ENCODE data around the gene PLCB2. TPM values are rescaled to one million over a fixed set of nuclear protein-coding genes. Genes with fewer than 3 reads are reported as not detected.

PLCB2 gene
- total RNA-seq, 1 donor from 2014 or later, result 8.7 TPM

DNA sequence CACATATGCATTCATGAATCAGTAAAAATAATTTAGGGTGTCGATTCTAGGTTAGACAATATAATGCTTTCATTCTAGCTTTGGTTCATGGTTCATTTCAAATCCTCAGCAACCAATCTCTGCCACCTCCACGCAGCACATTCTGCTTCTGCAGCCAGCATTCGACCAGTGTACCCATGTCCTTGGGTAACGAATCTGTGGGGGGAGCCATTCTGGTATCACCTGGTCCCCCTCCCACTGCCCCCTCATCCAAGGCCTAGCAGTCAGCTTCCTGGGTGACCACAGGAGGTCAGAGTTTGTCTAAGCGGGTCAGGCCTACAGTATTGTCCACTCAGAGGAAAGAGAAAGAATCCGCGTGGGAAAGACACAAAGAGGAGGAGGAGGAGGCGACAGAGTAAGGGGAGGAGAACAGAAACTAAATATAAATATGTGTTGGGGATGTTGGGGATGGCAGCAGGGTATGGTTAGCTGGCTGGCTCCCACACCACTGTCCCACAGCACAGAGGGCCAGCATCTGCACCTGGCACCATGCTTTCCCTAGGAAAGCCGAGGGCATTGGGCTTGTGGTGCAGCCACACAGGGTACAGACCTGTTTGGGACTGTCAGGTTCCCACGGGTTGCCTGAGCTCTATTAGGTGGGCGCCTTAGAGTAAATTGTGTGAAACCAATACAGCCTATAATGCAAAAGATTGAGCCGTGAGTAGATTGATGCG lies 56.8 kb downstream of the PLCB2 start:
- DNase-seq, result no peak

DNA sequence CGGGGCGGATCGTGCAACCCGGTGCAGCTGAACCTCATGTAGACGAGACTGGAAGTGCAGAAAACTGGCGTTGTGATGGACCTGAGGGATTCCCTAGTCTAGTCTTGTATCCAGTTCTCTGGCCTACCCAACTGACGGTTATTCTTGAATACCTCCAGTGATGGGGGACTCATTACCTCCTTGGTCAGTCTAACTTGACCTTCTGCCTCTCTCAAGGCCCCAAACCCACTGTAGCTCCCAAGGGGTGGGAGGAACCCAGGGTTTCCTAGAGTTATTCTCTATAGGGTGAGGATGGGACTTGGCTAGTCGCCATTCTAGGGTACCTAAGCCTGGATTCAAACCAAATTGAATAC lies 57.5 kb downstream of the PLCB2 start:
- DNase-seq, result no peak

DNA sequence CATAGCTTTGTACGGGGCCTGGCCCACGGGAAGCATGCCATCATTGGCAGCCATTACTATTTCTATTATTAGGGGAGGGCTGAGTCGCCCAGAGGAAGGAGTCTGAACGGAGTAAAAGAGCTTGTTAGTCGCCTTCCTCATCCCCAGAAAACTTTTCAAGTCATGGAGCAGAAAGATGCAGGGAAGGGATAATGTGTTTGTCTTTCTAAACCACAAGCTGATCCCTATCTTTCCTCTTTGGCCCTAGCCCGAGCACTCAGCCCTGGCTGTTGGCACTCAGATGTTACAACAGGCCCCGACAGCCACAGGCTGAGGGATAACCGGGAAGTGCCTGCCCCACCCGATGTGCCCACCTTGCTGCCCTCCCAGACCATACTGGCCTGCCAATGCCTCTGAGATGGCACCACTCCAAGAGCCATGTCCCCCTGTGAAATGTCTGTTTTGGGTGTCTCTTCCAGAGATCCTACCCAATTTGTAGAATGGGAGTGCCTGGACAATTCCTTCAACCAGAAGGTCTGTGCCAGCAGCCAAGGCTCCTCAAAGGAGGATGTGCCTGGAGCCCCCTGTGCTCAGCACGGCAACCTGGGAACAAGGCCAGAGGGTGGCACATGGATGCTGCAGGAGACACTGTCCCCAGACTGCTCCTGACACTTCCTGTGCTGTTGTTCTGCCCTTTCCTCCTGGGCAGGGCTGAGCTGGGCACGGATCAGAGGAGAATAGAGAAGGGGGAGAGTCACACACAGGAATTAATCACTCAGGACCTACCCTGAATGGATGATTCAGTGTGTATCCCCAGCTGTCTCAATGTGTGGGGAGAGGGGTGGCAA lies 58.0 kb downstream of the PLCB2 start:
- no peak for DNase-seq

DNA sequence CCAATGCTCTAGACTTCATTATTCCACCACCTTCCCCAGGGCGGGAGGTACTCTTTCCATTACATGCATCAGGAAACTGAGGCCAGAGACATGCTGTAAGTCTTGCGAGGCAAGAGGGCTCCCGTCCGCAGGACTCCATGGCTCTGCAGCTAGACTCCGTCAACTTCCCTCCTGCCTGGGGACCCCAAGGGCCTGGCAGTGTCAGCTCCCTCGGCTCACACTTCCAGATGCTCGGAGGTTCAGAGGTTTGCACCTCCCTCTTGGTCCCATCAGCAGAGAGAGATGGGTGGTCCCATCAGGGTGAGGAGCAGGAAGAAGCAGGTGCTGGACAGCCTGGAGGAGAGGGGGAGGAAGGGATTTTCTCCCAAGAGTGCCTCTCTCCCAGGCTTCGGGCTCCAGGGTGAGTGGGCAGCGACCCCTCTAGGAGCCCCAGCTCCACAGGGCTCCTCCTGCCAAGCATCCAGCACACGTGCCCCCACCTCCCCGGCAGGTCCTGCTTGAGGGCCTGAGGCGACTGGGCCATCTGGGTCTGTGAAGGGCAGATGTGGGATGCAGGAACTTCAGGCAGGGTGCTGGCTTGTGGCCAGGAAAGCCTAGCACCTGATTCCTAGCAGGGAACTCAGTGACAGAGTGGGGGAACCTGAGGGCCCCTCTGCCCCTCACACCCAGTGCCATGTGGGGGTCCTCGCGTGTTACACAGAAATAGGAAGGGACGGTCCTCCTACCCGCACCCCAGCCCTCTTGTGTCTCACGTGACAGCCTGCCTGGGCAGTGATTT lies 59.5 kb downstream of the PLCB2 start:
- no peak for DNase-seq

DNA sequence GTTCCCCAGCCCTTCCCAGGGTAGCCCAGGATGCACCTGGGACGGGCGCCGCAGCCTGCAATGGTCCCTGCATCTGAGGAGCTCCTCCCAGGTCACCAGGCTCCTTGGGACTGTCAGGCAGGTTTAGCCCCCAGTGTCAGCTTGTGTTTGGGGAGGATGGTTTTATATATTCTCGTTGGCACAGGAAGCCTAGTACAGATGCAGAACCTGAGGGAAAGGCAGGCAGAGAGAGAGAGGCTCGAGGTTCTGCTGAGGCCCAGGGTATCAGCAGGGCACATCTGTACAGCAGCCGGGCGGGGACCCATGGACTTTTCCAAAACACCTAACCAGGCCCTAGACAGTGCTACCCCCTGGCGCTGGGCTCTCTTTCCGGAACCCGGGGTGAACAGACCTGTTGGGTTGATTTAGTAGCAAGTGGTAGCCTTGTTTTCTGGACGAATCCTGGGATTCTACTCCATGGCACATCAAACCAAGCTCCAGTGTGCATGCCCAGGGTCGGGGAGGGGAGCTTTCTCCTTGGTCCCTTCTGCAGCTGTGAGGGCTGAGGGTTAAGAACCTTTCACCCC lies 60.2 kb downstream of the PLCB2 start:
- no peak for DNase-seq

DNA sequence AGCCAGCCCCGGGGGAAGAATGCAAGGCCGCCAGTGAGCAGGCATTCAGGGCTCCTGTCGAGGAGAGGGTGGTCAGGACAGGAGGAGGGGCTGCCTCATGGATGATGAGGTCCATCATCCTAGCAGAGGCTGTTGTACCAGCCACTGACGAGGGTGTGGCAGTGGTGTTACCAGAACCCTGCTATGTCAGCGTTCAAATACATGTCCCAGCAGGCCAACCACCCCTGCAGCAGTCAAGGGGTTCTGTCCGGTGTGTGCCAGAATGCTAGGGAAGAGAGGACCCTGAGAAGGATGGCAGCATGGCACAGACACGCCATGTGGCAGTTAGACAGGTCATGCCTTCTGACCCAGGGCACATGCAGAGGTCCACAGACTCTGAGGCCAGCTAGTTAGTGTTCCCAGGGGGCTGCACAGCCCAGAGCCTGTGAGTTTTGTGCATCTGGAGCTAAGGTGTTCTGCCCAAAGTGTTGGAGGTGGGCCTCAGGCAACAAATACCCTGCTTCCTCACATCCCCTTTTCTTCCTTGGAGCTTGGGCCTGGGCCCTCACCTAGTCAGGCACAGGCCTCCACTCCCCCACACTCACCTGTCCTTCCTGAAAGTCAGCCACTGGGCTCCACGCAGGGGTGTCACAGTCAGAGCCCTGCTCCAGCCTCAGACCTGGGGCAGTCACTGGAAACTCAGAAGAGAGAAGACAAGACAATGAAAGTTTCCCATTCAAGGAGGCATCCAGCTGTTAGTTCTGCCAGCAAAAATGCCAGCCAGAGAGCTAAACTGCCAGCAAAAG lies 61.0 kb downstream of the PLCB2 start:
- DNase-seq, result no peak

- DNase-seq, result no peak
Observed at GRCh38 chr15:40245666-40246450, 61.9 kb downstream of the PLCB2 start.

- peak; percentile 53 for DNase-seq
Observed at GRCh38 chr15:40244961-40245523, 62.7 kb downstream of the PLCB2 start.

DNA sequence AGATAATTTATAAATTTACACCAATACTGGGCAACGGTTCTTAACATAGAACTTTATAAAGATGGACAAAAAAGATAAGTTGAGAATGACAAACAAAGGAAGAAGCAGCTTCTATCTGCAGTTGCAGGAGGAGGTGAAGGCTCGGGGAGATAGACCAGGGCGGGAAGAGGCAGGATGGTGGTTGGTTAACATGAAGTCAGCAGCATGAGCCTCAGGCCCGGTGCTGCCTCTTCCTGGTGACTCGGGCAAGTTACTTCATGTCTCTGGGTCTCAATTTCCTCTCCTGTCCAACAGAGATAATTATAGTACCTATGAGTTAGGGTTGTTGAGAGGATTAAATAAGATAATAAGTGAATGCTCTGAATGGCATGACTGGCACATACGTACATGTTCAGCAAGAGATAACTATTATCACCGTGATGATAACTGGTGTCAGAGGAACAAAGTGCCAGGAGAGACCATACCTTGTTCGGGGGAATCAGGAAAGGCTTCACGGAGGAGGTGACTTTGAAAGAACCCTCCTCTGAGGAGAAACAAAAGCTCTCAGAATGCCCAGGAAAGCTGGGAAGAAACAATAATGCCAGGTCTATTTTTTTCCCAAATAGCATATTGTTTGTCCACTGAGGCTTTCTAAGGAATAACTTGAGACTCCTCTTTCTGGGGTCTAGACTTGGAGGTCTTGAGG lies 64.5 kb downstream of the PLCB2 start:
- no peak for DNase-seq

GRCh38 chr15:40242601-40243000 lies 65.1 kb downstream of the PLCB2 start:
- DNase-seq, result no peak

- no peak for DNase-seq
Observed at GRCh38 chr15:40242213-40242599, 65.5 kb downstream of the PLCB2 start.

DNA sequence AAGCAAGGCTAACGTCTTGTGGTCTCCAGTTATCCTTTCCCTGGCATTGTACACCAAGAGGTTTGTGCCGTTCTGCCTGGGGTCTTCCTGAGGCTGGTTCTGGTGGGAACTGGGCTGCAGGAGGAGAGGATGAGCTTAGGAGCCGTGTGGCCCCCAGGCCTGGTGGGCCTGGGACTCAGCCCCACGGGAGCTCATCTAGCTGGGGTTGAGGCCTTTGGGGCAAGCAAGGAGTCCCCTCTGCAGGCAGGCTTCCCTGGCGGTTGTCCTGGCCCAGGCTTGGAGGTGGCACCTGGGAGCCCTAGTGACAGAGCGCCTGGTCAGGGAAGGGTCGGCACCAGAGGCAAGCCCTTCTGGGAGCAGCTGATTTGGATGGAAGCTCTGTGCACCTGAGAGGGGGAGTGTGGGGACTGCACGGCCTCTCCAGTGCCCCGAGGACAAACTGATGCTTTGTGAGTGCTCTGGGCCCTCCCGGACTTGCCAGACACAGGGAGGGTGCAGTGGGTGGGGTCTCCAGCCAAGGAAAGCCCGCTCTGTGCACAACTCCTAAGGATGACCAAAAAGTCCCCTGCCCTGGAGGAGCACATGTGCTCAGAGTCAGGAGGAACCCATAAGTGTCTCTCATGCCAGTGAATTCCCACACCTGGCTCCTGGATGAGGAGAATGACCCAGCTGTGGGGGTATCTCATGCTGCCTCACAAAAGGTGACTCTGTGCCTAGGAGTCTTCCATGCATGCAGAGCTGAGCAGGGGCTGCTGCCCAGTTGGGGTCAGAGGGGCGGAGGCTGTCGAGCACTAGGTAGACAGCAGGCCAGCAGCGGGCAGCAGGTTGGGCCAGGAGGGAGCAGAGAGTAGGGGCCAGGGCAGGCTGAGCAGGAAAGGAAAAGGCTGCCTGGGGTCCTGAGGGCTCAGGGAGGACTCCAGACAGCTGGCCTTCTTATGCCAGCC lies 66.2 kb downstream of the PLCB2 start:
- DNase-seq, result no peak

DNA sequence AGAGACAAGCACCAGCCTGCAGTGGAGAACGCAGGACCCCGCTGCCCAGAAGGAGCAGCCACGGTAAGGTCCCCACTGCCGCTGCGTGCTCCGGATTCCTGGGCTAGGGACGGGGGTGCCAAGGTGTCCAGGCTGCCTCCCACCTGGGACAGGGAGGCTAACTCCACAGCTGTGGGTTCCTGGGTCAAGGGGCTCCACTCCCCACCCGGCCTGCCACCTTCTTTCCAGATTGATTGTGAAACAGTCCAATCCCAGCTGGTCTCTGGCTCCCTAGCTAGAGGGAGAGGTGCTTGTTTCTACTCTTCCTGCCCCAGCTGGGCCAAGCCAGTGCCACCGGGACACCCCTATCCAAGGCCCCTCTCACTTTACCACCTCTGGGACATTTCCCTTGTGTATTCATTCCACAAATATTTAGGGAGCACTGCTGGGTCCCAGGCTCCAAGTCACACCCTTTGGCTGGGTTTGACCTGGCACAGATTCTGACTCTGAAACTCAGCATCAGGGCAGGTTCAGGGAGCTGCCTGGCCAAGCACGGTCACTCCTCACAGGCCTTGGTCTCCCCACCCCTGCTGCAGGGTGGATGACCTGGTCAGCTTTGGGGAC lies 67.0 kb downstream of the PLCB2 start:
- no peak for DNase-seq

DNA sequence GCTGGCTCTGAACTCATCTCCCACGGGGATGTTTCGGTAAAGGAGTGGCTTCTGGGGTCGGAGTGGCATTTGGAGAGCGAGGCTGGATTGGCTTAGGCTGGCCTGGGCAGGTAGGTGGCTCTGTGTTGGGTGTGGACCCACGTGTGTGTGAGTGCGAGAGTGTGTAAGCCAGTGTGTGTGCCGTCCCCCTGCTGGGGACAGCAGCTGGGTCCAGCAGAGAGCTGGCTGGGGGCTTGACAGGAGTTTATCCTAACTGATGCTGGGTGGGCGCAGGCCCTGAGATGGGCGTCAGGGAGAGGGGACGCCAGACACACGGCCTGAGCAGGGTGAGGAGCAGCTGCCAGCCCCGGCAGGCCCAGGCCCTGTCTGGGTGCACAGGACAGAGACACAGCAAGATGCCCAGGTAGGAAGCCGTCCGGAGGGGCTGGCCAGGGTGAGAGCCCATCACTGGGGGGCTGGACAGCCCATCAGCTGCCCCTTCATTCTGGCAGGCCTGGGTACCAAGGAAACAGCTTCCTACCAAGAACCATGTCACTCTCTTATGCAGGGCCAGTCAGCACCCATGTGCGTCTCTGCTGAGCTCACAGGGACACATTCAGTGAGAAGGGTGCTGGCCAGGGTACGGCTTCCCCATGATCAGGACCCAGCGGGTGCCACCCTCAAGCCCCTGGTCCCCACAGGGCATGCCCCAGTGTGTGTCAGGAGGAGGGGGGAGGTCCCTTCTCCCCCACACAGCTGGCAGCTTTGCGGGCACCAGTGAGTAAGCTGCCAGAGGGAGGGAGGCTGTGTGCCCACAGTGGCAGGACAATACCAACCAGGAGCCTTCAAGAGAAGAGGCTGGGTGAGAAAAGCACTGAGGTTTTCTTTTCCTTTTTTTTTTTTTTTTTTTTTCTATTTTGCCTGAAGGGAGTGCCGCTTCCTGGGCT lies 67.8 kb downstream of the PLCB2 start:
- no peak for DNase-seq

DNA sequence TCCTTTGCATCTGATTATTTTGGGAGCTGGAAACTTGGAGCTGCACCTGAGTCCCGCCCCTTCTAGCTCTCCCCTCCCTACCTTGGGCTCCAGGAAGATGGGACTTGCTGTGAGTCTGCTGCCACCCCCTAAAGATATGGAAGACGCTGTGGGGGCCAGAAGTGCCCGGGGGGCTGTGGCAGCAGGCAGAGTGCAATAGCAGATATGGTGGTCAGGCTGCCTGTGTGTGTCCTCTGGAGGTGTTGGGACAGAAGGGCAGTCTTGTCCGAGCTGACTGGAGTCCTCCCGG lies 68.4 kb downstream of the PLCB2 start:
- no peak for DNase-seq

GRCh38 chr15:40238532-40239403 lies 69.0 kb downstream of the PLCB2 start, which contains the start of gene PAK6:
Gene PAK6, plus strand, starts transcription at chr15:40239063. Its CDS starts 25,723 bp downstream, at chr15:40264786.
- DNase-seq, result peak; percentile 58

Measured in tongue (tissue), 2 donors.